Ovary (tissue), 9 donors: ENCODE measurements around the gene FUBP1. TPM values are rescaled to one million over a fixed set of nuclear protein-coding genes. Genes with fewer than 3 reads are reported as not detected.

Experiments
- DNase-seq, 5 donors: peaks; one replicate each; pipeline ENCODE4 v3.0.0-alpha.2; 2019 to 2020
- H3K27ac ChIP-seq, 2 donors: fragments of 200-600 bp; one replicate each; pipeline versions ENCODE4 v1.5.1 to v1.8.0; 2019 to 2022
- H3K27me3 ChIP-seq: fragments of 200-600 bp; one replicate; pipeline ENCODE4 v1.8.0; 2022
- H3K36me3 ChIP-seq: fragments of 200-600 bp; sonication (generic); one replicate; pipeline ENCODE4 v1.5.1; 2019
- H3K4me1 ChIP-seq: one replicate; pipeline ENCODE4 v1.8.1; 2013; ENCODE audit warnings: mild to moderate bottlenecking, moderate library complexity; ENCODE audit not compliant: insufficient read depth
- H3K4me3 ChIP-seq: fragments of 200-600 bp; sonication (generic); one replicate; pipeline ENCODE4 v1.5.1; 2017
- H3K9me3 ChIP-seq, 2 donors: fragments of 200-600 bp in 1 of 2; sonication (generic) in 1 of 2; one replicate each; pipeline versions ENCODE4 v1.5.1 to v1.8.1; 2013 to 2019; ENCODE audit warnings: mild to moderate bottlenecking in 1 of 2, moderate library complexity in 1 of 2
- CTCF ChIP-seq, 3 donors: fragments of 450-650 bp in 2 of 3; fragments of 200-600 bp in 1 of 3; IDR thresholded peaks; one replicate each; pipeline versions ENCODE4 v1.5.1 to v1.8.0; 2016 to 2022; ENCODE audit warnings: antibody characterized with exemption in 3 of 3, mild to moderate bottlenecking in 1 of 3
- EP300 ChIP-seq: sonication (generic); formaldehyde crosslinking; IDR thresholded peaks from one replicate; pipeline ENCODE4 v1.6.1; 2017; ENCODE audit warnings: antibody characterized with exemption
- POLR2A ChIP-seq: fragments of 450-650 bp; IDR thresholded peaks from one replicate; pipeline ENCODE4 v1.6.1; 2017; ENCODE audit warnings: antibody characterized with exemption, mild to moderate bottlenecking, moderate library complexity
- WGBS, 3 donors: extraction: QIAGEN DNeasy Blood & Tissue Kit in 1 of 3; methylation state at CpG; one replicate each; pipeline versions ENCODE4 v1.1.5 to v1.1.7; 2013 to 2017; 5-methylcytosine and 5-hydroxymethylcytosine counted together
- intact Hi-C, 4 donors: fragments of 100-400 bp; cut with DNase I; formaldehyde crosslinking; loops; one replicate each; pipeline versions ENCODE4 v1.11.0 to v1.15.1; 2022 to 2023
- polyA plus RNA-seq, 2 donors: library from polyadenylated mRNA; stranded (reverse); fragments of 200-250 nt in 1 of 2; fragments of 350-450 nt in 1 of 2; fragmentation: Illumina TruSeq in 1 of 2; extraction: RNeasy Lipid Tissue Mini Kit (QIAGEN cat#74804) in 1 of 2; gene quantifications; one replicate each; pipeline ENCODE4 v1.2.3, GENCODE V29; 2013 to 2014
- total RNA-seq, 7 donors: library from RNA; depleted of rRNA in 2 of 7; stranded (reverse); fragments of >200 nt in 2 of 7; fragmentation: NEBNext Ultra II Directional in 3 of 7; extraction: Animal tissue kit (Norgen Biotek cat#: 25700) in 3 of 7; gene quantifications; one replicate each; pipeline versions ENCODE4 v1.1.0 to v1.2.4, GENCODE V29; 2016 to 2023
- donor health status: DM: no; HTN: no; CAD: no; lungs with moderate emphysema.
- donor health status: DM: no; HTN: no; CAD: no.
- donor health status: Bipolar disorder and iron deficiency.
- donor health status: DM: yes; HTN: yes; CAD: no.
- donor health status: DM: no; HTN: no; CAD: no.
- donor health status: DM: yes; HTN: yes; CAD: no.

FUBP1 gene
- total and polyA plus RNA-seq, 9 donors, result 78.8 to 169 (median 115) TPM

- intact Hi-C loops, result no loop called here
- Histone ChIP-seq H3K4me1 (peaks cover 8% of the 10 kb centered on the region), H3K27ac (no peak overlapping the region), H3K27me3 (no peaks in the 10 kb centered on the region), H3K4me3 (no peak overlapping the region), H3K36me3 (no peaks in the 10 kb centered on the region), H3K9me3 (no peaks in the 10 kb centered on the region)
- DNase-seq, result no peak
- WGBS, 3 donors, result 10 to 14% (median 12%) methylated on average over 4 of the region's 4 CpGs
- no peak for TF ChIP-seq POLR2A
- no peak for TF ChIP-seq EP300
Observed at GRCh38 chr1:77975386-77975785, 3.5 kb downstream of the FUBP1 start.

GRCh38 chr1:77972080-77972479 is 6.8 kb downstream of the FUBP1 start:
- intact Hi-C loops, result no loop called here
- no peak for DNase-seq
- Histone ChIP-seq H3K9me3 (no peaks in the 10 kb centered on the region), H3K36me3 (no peaks in the 10 kb centered on the region), H3K27me3 (no peaks in the 10 kb centered on the region), H3K4me3 (no peak overlapping the region), H3K4me1 (peaks cover 8% of the 10 kb centered on the region), H3K27ac (no peak overlapping the region)
- no peak for TF ChIP-seq CTCF (IDR thresholded peaks at IDR 0.05)
- TF ChIP-seq EP300, result no peak
- no peak for TF ChIP-seq POLR2A
- WGBS, 3 donors, result 81 to 92% (median 86%) methylated on average over 3 of the region's 3 CpGs

GRCh38 chr1:77970192-77970591 is 8.7 kb downstream of the FUBP1 start:
- no peaks in the 10 kb centered on the region for H3K27me3 ChIP-seq
- peaks cover 7% of the 10 kb centered on the region for H3K4me1 ChIP-seq
- no peak for DNase-seq
- TF ChIP-seq CTCF (IDR thresholded peaks at IDR 0.05) (no peak), EP300 (no peak), POLR2A (no peak)
- intact Hi-C loops, result no loop called here
- no peaks in the 10 kb centered on the region for H3K9me3 ChIP-seq
- 49 to 65% (median 60%) methylated on average over 1 of the region's 1 CpG for WGBS, 3 donors
- no peak overlapping the region for H3K27ac ChIP-seq
- no peaks in the 10 kb centered on the region for H3K36me3 ChIP-seq
- H3K4me3 ChIP-seq, result no peak overlapping the region

GRCh38 chr1:77966291-77966690 is 12.6 kb downstream of the FUBP1 start:
- DNase-seq, result no peak
- Histone ChIP-seq H3K9me3 (no peaks in the 10 kb centered on the region), H3K36me3 (no peaks in the 10 kb centered on the region), H3K4me1 (peaks cover 3% of the 10 kb centered on the region), H3K27me3 (no peaks in the 10 kb centered on the region), H3K27ac (no peak overlapping the region), H3K4me3 (no peak overlapping the region)
- no peak for TF ChIP-seq CTCF (IDR thresholded peaks at IDR 0.05)
- TF ChIP-seq EP300, result no peak
- no peak for TF ChIP-seq POLR2A
- 89 to 91% (median 91%) methylated on average over 3 of the region's 3 CpGs for WGBS, 3 donors
- intact Hi-C loops, result no loop called here

- no peak overlapping the region for H3K27ac ChIP-seq
- no peaks in the 10 kb centered on the region for H3K9me3 ChIP-seq
- peaks cover 2% of the 10 kb centered on the region for H3K4me1 ChIP-seq
- H3K36me3 ChIP-seq, result no peaks in the 10 kb centered on the region
- no peak for DNase-seq
- H3K27me3 ChIP-seq, result no peaks in the 10 kb centered on the region
- TF ChIP-seq POLR2A (no peak), EP300 (no peak), CTCF (IDR thresholded peaks at IDR 0.05) (no peak)
- H3K4me3 ChIP-seq, result no peak overlapping the region
- 39 to 69% (median 46%) methylated on average over 2 of the region's 2 CpGs for WGBS, 3 donors
- intact Hi-C loops, result no loop called here
Observed at GRCh38 chr1:77961392-77961791, 17.5 kb downstream of the FUBP1 start.
